HG02840 (cell line): ENCODE results near the gene HHEX.
"Not testable (repeated sequence)": the region's sequence is repeated elsewhere in the genome, so short reads cannot be mapped to it uniquely, and the experiment has no call there.

Experiments
- ATAC-seq: cut with Tn5 transposase; IDR thresholded peaks from one replicate; pipeline ENCODE4 v1.9.1; 2021; ENCODE audit warnings: mild to moderate bottlenecking, moderate library complexity, moderate number of reproducible peaks; ENCODE audit not compliant: unreplicated experiment, low FRiP score

HHEX gene

DNA sequence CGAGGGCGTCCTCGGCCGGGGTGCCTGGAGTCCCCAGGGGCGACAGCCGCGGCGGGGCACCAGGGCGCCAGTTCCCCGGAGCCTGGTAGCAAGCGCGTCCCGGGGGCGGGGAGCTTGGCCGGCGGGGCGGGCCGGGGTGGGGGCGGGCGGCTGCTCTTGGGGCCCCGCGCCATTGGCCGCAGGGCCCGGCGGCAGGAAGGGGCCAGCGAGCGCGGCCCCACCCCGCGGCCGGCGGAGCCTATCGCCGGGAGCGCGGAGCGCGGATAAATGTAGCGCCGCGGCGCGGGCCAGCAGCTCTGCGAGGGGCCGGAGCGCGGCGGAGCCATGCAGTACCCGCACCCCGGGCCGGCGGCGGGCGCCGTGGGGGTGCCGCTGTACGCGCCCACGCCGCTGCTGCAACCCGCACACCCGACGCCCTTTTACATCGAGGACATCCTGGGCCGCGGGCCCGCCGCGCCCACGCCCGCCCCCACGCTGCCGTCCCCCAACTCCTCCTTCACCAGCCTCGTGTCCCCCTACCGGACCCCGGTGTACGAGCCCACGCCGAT, at the start of gene HHEX:
TSS of gene HHEX (plus strand) at position 293 of the 548 bp plus-strand sequence. CDS start at position 325, 32 bp downstream.
- no peak for ATAC-seq

DNA sequence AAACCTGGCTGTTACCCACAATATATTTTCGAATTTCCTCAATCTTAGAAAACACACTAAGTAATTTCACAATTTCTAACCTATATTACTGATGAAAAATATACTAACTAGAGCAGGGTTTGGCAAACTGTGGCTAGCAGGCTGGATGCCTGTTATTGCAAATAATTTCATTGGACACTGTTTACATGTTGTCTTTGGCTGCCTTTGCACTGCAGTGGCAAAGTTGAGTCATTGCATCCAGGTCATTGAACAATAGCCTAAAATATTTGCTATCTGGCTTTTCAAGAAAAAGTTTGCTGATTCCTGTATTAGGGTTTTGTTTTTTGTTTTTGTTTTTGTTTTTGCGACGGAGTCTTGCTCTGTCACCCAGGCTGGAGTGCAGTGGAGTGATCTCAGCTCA, 49.6 kb upstream of the HHEX start:
- ATAC-seq, result no peak

DNA sequence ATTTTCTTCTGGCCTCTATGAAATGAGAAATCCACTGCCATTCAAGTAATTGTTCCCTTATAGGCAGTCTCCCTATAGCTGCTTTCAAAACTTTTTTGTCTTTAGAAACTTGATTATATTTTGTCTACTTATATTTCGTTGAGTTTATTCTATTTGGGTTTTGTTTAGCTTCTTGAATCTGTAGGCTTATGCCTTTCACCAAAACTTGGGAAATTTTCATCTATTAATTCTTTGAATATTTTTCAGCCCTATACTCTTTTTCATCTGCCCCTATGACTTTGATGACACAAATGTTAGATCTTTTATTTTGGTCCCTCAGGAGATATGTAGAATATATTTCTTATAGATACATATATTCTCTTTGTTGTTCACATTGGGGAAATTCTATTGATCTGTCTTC, 48.3 kb upstream of the HHEX start:
- no peak for ATAC-seq

DNA sequence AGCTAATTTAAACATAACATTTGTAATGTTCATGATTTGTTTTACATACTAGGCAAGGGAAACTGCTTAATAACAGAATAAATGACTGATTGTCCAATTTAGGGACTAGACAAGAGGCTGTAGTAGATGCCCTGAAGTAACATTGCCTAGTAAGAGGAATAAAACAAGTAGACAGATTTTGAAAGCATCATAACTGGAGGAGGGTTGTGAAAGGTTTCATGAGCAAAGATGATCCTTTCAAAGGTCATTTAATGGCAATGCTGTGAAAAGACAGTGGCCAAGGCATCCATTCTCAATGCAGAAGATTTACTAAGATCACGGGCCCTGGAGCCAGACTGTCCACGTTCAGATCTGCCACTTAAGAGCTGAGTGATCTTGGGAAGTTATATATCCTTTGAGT, 44.8 kb upstream of the HHEX start:
- no peak for ATAC-seq

DNA sequence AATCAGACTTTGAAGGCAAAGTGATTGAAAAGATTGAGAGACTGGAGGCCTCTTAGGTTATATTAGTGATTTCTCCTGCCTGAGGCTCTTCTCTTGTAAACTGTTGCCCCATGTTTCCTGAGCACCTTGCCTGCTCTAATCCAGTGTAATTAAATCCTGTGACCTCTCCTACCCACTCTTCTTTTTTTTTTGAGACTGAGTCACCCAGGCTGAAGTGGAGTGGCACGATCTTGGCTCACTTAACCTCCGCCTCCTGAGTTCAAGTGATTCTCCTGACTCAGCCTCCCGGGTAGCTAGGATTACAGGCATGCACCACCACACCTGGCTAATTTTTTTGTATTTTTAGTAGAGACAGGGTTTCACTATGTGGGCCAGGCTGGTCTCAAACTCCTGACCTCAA, 38.9 kb upstream of the HHEX start:
- not testable (repeated sequence) for ATAC-seq

DNA sequence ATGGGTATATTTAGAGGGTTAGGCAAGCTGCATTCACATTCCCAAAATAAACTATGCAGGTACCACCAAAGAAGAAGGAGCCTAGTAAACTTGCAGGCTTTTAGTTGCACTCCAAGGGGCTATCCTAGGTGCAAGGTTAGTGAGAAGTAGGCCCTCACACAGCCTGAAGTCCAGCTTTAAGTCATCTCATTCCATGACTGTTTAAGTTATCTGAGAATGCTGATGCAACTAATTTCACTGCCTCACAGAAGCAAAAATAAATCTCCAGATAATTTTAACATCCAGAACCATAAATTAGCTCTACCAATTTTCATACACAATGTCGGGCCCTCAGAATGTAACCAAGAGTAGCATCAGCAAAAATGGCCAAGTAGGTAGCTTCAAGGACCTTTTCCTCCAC, 34.3 kb upstream of the HHEX start:
- no peak for ATAC-seq

DNA sequence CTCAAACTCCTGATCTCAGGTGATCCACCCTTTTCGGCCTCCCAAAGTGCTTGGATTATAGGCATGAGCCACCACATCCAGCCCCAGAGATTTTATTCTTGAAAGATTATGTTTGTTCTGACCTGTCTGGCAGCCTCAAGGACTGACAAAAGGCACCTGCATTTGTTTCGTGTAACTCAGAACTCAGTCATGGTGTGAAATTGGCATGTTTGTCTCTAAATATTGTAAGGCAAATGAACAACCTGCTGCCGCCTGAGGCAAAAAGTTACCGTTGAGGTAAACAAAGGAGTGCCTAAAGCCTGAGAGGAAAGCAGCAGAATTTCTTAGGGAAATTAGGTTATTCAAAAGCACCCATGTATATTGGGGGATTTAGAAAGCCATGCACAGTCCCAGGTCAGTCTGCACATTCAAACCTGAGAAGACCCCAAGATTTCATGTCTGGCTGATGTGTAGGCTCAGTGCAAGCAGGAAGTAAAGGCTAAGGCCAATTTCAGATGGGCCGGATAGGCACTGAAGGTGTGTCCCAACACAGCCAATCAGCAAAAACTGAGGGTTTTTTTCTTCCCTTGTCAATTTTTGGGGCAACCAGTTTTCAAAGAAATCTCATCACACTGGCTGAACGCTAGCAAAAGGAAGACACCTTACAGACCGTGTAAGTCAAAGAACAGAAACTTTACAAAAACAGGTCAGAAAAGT, 33.3 kb upstream of the HHEX start:
- no peak for ATAC-seq

DNA sequence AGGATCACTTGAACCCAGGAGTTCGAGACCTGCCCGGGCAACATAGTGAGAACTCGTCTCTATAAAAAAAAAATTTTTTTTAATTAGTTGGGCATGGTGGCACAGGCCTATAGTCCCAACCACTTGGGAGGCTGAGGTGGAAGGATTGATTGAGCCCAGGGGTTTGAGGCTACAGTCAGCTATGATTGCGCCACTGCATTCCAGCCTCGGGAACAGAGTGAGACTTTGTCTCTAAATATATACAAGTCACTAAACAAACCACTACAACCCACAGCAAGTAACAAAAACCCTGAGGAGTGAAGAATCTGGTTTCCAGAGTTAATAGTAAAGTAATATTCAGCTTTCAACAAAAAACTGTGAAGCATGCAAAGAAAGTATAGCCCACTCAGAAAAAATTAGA, 32.7 kb upstream of the HHEX start:
- no peak for ATAC-seq

DNA sequence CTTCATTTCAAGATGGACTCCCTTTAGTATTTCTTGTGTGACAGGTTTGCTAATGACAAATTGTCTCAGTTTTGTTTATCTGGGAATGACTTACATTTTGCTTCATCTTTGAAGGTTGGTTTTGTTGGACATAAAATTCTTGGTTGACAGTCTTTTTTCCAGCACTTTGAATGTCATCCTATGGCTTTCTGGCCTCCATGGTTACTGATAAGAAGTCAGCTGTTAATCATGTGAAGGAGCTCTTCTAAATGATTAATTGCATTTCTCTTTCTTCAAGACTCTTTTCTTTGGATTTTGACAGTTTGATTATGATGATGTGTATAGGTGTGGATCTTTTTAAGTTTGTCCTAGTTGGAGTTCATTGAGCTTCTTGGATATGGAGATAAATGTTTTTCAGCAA, 26.9 kb upstream of the HHEX start:
- no peak for ATAC-seq

DNA sequence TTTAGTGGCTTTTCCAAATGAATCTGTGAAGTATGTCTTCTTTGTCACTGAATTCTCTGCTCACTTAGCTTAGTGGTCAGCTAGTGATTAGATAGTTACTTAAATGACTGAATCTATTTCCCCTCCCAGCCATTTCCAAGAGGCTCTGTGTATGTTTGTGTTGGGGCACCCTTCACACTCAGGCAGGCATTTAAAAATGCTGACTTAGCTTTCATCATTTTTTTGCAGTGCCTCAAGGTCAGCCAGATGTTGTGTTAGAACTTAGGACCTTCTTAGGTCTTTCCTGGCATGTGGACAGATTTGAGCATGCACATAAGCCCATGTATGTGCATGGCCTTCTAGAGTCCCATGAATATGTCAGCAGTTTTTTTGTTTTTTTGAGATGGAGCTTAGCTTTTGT, 25.4 kb upstream of the HHEX start:
- no peak for ATAC-seq

DNA sequence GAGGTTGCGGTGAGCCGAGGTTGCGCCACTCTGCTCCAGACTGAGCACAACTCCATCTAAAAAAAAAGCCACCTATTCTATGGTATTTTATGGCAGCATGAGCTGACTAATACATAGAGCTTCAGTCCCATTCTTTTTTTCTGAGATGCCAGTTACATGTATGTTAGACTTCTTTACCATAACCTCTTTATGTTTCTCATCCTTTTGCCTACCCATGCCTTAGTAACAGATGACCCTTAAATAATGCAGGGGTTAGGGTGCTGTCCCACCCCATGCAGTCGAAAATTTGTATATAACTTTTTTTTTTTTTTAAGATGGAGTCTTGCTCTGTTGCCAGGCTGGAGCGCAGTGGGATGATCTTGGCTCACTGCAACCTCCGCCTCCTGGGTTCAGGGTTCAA, 22.7 kb upstream of the HHEX start:
- ATAC-seq, result no peak

DNA sequence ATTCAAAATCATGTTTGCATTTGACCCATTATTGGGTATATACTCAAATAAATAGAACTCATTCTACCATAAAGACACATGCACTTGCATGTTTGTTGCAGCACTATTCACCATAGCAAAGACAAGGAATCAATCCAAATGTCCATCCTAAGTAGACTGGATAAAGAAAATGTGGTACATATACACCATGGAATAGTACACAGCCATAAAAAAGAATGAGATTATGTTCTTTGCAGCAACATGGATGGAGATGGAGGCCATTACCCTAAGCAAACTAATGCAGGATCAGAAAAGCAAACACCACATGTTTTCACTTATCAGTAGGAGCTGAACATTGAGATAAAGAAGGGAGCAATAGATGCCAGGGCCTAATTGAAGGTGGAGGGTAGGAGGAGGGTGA, 12.0 kb upstream of the HHEX start:
- ATAC-seq, result no peak

DNA sequence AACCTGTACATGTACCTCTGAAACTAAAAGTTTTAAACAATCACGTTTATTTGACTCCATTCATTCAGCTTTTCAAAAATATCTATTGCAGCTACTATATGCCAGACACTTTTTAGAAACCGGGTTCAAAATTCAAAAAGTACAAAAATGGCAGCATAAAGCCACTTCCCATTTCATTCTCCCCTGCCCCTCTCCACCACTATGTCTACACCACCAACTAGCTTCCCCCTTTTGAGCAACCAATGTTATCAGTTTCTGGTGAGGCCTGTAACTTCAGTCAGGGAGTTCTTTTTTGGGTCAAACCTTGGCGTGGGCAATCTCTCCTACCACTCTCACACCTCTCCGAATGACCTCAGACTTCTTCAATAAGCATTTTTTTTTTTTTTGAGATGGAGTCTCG, 11.5 kb upstream of the HHEX start:
- no peak for ATAC-seq

DNA sequence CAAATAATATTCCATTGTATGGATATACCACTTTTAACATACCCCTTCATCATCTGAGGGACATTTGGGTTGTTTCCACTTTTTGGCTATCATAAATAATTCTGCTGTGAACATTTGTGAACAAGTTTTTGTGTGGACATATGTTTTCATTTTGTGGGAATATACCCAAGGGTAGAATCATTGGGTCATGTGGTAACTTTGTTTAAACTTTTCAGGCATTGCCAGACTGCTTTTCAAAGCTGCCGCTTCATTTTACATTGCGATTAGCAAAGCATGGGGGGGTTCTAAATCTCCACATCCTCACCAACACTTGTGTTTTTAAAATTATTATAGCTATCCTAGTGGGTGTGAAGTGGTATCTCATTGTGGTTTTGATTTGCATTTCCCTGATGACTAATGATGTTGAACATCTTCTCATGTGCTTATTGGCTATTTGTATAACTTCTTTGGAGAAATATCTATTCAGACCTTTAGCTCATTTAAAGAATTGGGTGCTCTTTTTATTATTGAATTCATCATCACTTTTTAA, 8.4 kb upstream of the HHEX start:
- ATAC-seq, result no peak

DNA sequence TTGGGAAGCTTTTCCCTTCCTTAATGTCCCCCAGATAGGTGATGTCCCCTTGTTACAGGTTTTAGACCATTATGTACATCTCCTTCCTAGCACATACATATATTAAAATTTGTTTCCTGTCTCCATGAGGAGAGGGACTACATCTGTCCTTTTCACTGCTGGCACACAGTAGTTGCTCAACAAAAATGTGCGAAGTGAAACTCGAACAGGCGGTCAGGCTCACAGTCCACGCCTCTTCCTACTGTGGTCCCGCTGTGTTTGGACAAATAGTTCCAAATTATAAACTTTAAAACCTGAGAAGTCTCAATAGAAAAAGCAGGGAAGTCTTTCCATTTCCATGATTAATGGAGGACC, 1.2 kb upstream of the HHEX start:
- ATAC-seq, result no peak

DNA sequence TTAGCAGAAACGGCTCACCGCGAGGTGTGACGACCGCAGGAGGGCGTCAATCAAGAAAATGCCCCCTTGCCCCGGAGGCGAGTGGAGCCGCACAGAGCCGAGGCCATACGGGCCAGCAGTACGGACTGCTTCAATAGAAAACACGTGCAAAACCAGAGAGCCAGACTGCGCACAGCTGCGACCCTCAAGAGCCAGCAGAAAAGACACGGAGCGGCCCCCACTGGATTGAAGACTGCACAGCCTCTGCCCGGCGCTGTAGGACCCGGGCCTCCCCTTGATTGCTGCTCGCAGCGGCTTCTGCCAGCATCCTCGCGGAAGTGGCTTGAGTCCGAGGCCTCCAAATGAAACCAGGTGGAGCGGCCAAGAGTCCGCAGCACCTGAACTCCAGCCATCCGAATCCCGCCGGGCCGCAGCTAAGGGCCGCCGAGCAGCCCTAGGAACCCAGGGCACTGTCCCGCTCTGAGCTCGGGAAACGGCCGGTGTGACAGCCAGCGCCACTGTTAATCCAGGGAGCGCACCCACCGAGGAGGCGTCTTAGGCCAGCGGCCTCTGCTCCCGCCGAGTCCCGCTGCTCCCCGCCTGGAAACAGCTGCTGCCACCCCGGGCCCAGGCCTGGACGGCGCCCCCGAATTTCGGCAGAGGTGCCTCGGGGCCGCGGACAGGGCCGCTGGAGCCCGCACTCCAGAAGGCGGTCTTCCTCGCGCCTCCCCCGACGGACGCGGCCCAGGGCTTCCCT, 660 bp upstream of the HHEX start:
- no peak for ATAC-seq

DNA sequence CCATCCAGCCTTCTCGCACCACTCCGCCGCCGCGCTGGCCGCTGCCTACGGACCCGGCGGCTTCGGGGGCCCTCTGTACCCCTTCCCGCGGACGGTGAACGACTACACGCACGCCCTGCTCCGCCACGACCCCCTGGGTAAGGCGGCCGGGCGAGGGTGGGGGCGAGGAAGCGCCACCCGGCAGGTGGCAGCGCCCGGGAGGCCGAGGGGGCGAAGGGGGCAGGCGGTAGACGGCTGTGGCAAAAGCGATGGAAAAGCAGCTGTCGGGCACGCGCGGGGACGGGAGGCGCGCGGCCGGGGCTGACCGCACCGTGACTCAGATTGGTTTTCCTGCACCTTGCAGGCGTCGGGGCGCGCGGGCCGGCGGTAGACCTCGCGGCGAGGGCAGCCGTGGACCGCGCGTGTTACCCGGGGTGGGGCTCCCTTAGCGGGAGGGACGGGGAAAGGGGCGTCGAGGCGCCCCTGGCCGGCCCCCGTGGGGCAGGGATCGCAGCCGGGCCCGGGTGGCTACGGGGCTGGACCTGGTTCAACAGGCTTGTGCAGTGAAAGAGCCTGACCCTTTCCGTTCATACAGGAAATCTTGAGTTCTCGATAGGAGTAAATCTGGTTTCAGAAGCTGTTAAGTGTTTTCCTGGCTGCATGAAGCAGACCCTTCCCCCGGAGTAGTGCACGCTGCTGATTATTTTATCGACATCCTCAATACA, 608 bp downstream of the HHEX start:
- ATAC-seq, result no peak

DNA sequence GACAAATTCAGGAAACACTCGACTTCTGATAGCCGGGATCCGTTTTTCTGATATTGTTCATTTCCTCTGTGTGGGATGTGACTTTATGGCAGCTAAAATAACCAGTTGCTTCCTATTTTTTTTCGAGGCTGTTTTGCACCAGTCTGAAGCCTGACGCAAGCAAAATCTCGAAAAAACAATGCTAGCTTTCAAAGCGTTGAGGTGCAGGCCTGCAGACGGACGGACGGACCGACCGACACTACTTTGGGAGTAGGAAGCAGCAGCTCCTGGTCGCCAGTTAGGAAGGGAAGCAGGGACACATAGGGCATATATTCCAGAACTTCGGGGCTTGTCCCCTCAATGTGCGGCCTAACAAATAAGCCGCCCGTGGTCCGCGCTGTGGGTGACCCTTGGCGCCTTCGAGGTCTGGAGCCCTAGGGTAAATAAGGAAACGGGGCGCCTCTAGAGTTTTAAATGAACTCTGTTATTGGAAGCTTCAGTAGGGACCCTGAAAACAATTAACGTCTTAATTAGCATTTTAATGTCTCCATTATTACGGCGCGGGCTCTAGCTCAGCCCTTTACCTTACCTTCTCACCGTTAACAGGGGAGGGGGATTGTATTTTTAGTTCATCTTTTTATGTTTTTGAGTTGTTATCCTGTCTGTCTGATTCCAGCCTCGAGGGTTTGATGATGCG, 1.3 kb downstream of the HHEX start:
- no peak for ATAC-seq

DNA sequence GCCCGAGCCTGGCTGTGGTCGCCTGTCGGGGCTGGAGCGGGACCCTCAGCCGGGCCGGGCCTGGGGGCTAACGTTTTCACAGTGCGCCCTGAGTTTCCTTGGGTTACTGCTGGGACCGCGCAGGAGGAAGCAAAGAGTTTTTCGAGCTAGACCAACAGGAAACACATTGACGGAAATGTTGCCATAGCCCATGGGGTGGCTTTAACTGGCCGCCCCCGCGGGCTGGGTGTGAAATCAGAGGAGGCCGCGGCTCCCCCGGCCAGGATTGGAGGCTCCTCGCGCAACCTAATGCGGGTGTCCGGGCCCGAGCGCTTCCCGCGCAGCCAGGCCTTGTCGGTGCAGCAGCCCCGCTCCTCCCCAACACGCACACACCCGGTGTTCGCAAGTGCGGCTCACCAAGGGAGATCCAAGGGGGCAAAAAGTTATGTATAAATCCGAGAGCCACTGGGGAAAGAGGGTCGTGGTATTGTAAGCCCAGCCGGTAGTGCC, 1.9 kb downstream of the HHEX start:
- no peak for ATAC-seq

DNA sequence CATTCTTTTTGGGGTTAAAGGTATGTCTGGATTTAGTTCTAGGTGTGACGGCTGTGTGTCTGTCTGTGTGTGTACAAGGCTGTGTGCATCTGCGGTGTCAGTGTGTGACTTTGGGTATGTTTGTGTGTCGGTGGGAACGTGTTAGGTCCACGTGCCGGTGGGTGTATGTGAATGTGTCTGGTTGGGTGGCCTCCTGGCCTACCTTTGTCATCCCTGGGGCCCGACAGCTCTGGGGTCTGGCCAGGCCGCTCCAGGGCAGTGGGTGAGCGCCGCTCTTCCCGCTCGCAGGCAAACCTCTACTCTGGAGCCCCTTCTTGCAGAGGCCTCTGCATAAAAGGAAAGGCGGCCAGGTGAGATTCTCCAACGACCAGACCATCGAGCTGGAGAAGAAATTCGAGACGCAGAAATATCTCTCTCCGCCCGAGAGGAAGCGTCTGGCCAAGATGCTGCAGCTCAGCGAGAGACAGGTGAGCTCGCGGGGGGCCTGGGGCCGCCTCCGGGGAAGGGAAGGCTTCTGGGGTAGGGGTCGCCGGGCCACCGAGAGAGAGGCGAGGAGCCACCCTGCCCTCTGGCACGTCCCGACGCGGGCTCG, 2.4 kb downstream of the HHEX start:
- ATAC-seq, result no peak
